Esophagus squamous epithelium (tissue), 4 donors: ENCODE measurements around the gene ULK4.

Experiments
- CTCF ChIP-seq, 6 experiments: fragments of 450-650 bp in 4 of 6; fragments of 200-600 bp in 2 of 6; sonication (generic) in 2 of 6; IDR thresholded peaks; one replicate each; pipeline ENCODE4 v1.5.1; 2016 to 2019; ENCODE audit warnings: antibody characterized with exemption in 6 of 6, mild to moderate bottlenecking in 4 of 6, moderate library complexity in 4 of 6
- POLR2A ChIP-seq, 4 donors: fragments of 450-650 bp; IDR thresholded peaks; one replicate each; pipeline ENCODE4 v1.6.1; 2017; ENCODE audit warnings: antibody characterized with exemption in 4 of 4, mild to moderate bottlenecking in 4 of 4, moderate library complexity in 3 of 4

- TF ChIP-seq CTCF (IDR thresholded peaks at IDR 0.05) = no peak
- no peak for TF ChIP-seq POLR2A (IDR thresholded peaks at IDR 0.05)
Measured at GRCh38 chr3:42009456-42009855, 47.6 kb upstream of the ULK4 start.
